HCT116 (cell line): ENCODE measurements around the gene NUP153. TPM values are rescaled to one million over a fixed set of nuclear protein-coding genes. Genes with fewer than 3 reads are reported as not detected.

Experiments used
- ATAC-seq: fragments of 200-7000 bp; cut with Tn5 transposase; 2 replicates; pipeline ENCODE4 v1.9.1; 2020; ENCODE audit warnings: mild to moderate bottlenecking, moderate library complexity
- BruUV-seq: library from RNA; stranded (reverse); fragments of 400-500 nt; replicated peaks from 2 replicates; lab custom pipeline; 2021; lab: Mats Ljungman, UMichigan
- CTCF ChIA-PET: fragments of 300-600 bp; sonication (Branson Sonifier 250); formaldehyde crosslinking; loops from one replicate; lab custom pipeline; 2021; ENCODE audit warnings: antibody characterized with exemption; lab: Charles Lee
- POLR2A ChIA-PET: fragments of 300-600, 350-600 bp; sonication (Branson Sonifier 250); formaldehyde crosslinking; loops from one replicate; lab custom pipeline; 2021; ENCODE audit warnings: antibody characterized with exemption; lab: Charles Lee
- RAD21 ChIA-PET, 2 experiments: fragments of 300-600 bp; sonication (Branson Sonifier 250); formaldehyde crosslinking; loops; one replicate each; lab custom pipeline; 2023; ENCODE audit warnings: low total read pairs in 2 of 2; ENCODE audit not compliant: uncharacterized antibody in 2 of 2, unreplicated experiment in 2 of 2, low non-redundant PET in 1 of 2; lab: Charles Lee
- DNase-seq: peaks from one replicate; pipeline ENCODE4 v3.0.0-alpha.2; 2010; ENCODE audit warnings: low read depth, low spot score
- H2AFZ ChIP-seq: fragments of 200-600 bp; shearing (Covaris generic), sonication (generic); 2 replicates; pipeline ENCODE4 v1.6.1; 2017; ENCODE audit warnings: low read depth, mixed run types, mixed read lengths, antibody characterized with exemption, low read length; ENCODE audit not compliant: poor library complexity, severe bottlenecking
- H3K27ac ChIP-seq: 2 replicates; pipeline ENCODE4 v1.5.1; 2012; ENCODE audit warnings: low read depth, low read length
- H3K27me3 ChIP-seq: fragments of 200-600 bp; sonication (generic); 2 replicates; pipeline ENCODE4 v1.6.1; 2016; ENCODE audit warnings: mixed run types, low read length, mixed read lengths; ENCODE audit not compliant: insufficient read depth
- H3K36me3 ChIP-seq, 2 experiments: fragments of 200-500 bp in 1 of 2; fragments of 200-600 bp in 1 of 2; sonication (Bioruptor generic) in 1 of 2; sonication (generic) in 1 of 2; 2 replicates each; pipeline versions ENCODE4 v1.5.1 to v1.6.1; 2014 to 2016; ENCODE audit warnings: low read length in 2 of 2, inconsistent platforms in 1 of 2, mixed read lengths in 1 of 2, mixed run types in 1 of 2; ENCODE audit not compliant: insufficient read depth in 2 of 2, control insufficient read depth in 1 of 2
- H3K4me1 ChIP-seq, 2 experiments: fragments of 200-600 bp in 1 of 2; sonication (generic) in 1 of 2; 2 replicates each; pipeline versions ENCODE4 v1.5.1 to v1.6.1; 2012 to 2017; ENCODE audit warnings: low read length in 2 of 2, inconsistent platforms in 1 of 2, mild to moderate bottlenecking in 1 of 2, mixed read lengths in 1 of 2, mixed run types in 1 of 2, moderate library complexity in 1 of 2; ENCODE audit not compliant: insufficient read depth in 2 of 2, control insufficient read depth in 1 of 2
- H3K4me2 ChIP-seq: fragments of 200-600 bp; sonication (generic); 2 replicates; pipeline ENCODE4 v1.6.1; 2017; ENCODE audit warnings: mixed run types, low read length, mixed read lengths
- H3K4me3 ChIP-seq, 2 experiments: fragments of 200-600 bp in 1 of 2; sonication (generic) in 1 of 2; replicated peaks in 1 of 2; 2 replicates each; pipeline ENCODE4 v1.5.1; 2011 to 2016; ENCODE audit warnings: low read length in 2 of 2, control low read depth in 1 of 2, low read depth in 1 of 2, mild to moderate bottlenecking in 1 of 2, mixed read lengths in 1 of 2, mixed run types in 1 of 2
- H3K79me2 ChIP-seq: fragments of 200-600 bp; sonication (generic); 2 replicates; pipeline ENCODE4 v1.6.1; 2017; ENCODE audit warnings: mild to moderate bottlenecking, mixed run types, low read length, moderate library complexity, mixed read lengths; ENCODE audit not compliant: insufficient read depth
- H3K9ac ChIP-seq: fragments of 200-600 bp; sonication (generic); 2 replicates; pipeline ENCODE4 v1.6.1; 2016; ENCODE audit warnings: low read length, mixed read lengths
- H3K9me2 ChIP-seq: fragments of 200-600 bp; sonication (generic), shearing (Covaris generic); 2 replicates; pipeline ENCODE4 v1.6.1; 2017; ENCODE audit warnings: mixed run types, mild to moderate bottlenecking, moderate library complexity; ENCODE audit not compliant: insufficient read depth
- H3K9me3 ChIP-seq, 2 experiments: fragments of 200-500 bp in 1 of 2; fragments of 200-600 bp in 1 of 2; sonication (Bioruptor generic) in 1 of 2; sonication (generic) in 1 of 2; 2 replicates each; pipeline ENCODE4 v1.6.1; 2014 to 2017; ENCODE audit warnings: low read length in 2 of 2, mixed read lengths in 2 of 2, inconsistent platforms in 1 of 2, low read depth in 1 of 2, mild to moderate bottlenecking in 1 of 2, mixed run types in 1 of 2, moderate library complexity in 1 of 2; ENCODE audit not compliant: control insufficient read depth in 1 of 2, insufficient read depth in 1 of 2
- H4K20me1 ChIP-seq: fragments of 200-600 bp; sonication (generic), shearing (Covaris generic); 2 replicates; pipeline ENCODE4 v1.6.1; 2017; ENCODE audit warnings: mixed run types, mild to moderate bottlenecking, moderate library complexity; ENCODE audit not compliant: insufficient read depth
- CEBPB ChIP-seq: IDR thresholded peaks from 2 replicates; pipeline ENCODE4 v1.6.1; 2012; ENCODE audit warnings: low read depth
- CTCF ChIP-seq, 3 experiments: fragments of 200-600 bp in 1 of 3; sonication (generic) in 1 of 3; IDR thresholded peaks in 2 of 3; conservative IDR thresholded peaks in 1 of 3; 2 replicates each; pipeline ENCODE4 v1.5.1; 2012 to 2017; ENCODE audit warnings: low read depth in 2 of 3, low read length in 2 of 3, antibody characterized with exemption in 1 of 3, borderline replicate concordance in 1 of 3, control low read depth in 1 of 3, mild to moderate bottlenecking in 1 of 3, mixed read lengths in 1 of 3, mixed run types in 1 of 3, moderate library complexity in 1 of 3; ENCODE audit not compliant: insufficient read depth in 1 of 3
- EGR1 ChIP-seq: IDR thresholded peaks from 2 replicates; pipeline ENCODE4 v1.6.1; 2012; ENCODE audit warnings: low read depth
- ELF1 ChIP-seq: IDR thresholded peaks from 2 replicates; pipeline ENCODE4 v1.6.1; 2012; ENCODE audit warnings: low read depth, borderline replicate concordance
- EZH2 ChIP-seq: fragments of 200-600 bp; sonication (generic); IDR thresholded peaks from 2 replicates; pipeline ENCODE4 v1.6.1; 2017; ENCODE audit warnings: antibody characterized with exemption, mixed run types
- EZH2phosphoT487 ChIP-seq: fragments of 200-600 bp; IDR thresholded peaks from 2 replicates; pipeline ENCODE4 v1.6.1; 2018; ENCODE audit warnings: antibody characterized with exemption, borderline replicate concordance
- JUND ChIP-seq: IDR thresholded peaks from 2 replicates; pipeline ENCODE4 v1.6.1; 2012
- MAX ChIP-seq: IDR thresholded peaks from 2 replicates; pipeline ENCODE4 v1.6.1; 2012
- POLR2AphosphoS5 ChIP-seq: IDR thresholded peaks from 2 replicates; pipeline ENCODE4 v1.6.1; 2011; ENCODE audit warnings: mild to moderate bottlenecking, low read depth, low read length, moderate library complexity
- RAD21 ChIP-seq: IDR thresholded peaks from 2 replicates; pipeline ENCODE4 v1.6.1; 2012; ENCODE audit warnings: low read depth, mild to moderate bottlenecking
- SIN3A ChIP-seq: IDR thresholded peaks from 2 replicates; pipeline ENCODE4 v1.6.1; 2012; ENCODE audit warnings: low read depth
- SP1 ChIP-seq: IDR thresholded peaks from 2 replicates; pipeline ENCODE4 v1.6.1; 2012; ENCODE audit warnings: low read depth
- SRF ChIP-seq: IDR thresholded peaks from 2 replicates; pipeline ENCODE4 v1.6.1; 2012; ENCODE audit warnings: low read depth
- ZBTB33 ChIP-seq: IDR thresholded peaks from 2 replicates; pipeline ENCODE4 v1.6.1; 2011; ENCODE audit warnings: mild to moderate bottlenecking, low read length, moderate library complexity; ENCODE audit not compliant: insufficient replicate concordance; ENCODE audit errors: extremely low read depth
- intact Hi-C: fragments of 100-400 bp; cut with micrococcal nuclease; formaldehyde crosslinking; loops from 2 replicates; pipeline ENCODE4 v1.10.0; 2022
- total RNA-seq: library from RNA; stranded (reverse); gene quantifications from one replicate; pipeline ENCODE4 v1.2.1, GENCODE V29; 2021; ENCODE audit not compliant: unreplicated experiment

NUP153 gene
- total RNA-seq, 1 experiment from 2014 or later, result 51.6 TPM

GRCh38 chr6:17705428-17705777 is 1.3 kb downstream of the NUP153 start:
- no TSS peak for BruUV-seq
- ChIA-PET RAD21 (no interaction called here), CTCF (interaction anchor here (0.6 kb wide), 1 partner anchor 536 kb away, joined by 6 read pairs; no protein-coding TSS in a partner anchor), POLR2A (interaction anchor here (0.6 to 1.7 kb wide), 3 partner anchors 9 to 150 kb away, joined by 3 to 5 read pairs (median 4); no protein-coding TSS in a partner anchor)
- Histone ChIP-seq H3K4me3 (peak overlapping the region; percentile 88 to 93), H3K4me1 (peaks cover 33 to 42% of the 10 kb centered on the region in 2 experiments), H4K20me1 (peaks cover 7% of the 10 kb centered on the region; the same call in 1 of the 2 replicates), H3K9me2 (no peaks in the 10 kb centered on the region), H3K27ac (peak overlapping the region; percentile 88), H3K79me2 (peaks cover 64% of the 10 kb centered on the region), H3K4me2 (peak overlapping the region; percentile 72), H2AFZ (no peak overlapping the region), H3K27me3 (no peaks in the 10 kb centered on the region), H3K9me3 (no peaks in the 10 kb centered on the region), H3K9ac (peak overlapping the region; percentile 100), H3K36me3 (no peaks in the 10 kb centered on the region)
- intact Hi-C loops, result no loop called here
- DNase-seq (peak; percentile 21), ATAC-seq (peak; percentile 7; the same call in 1 of the 2 replicates)
- TF ChIP-seq POLR2AphosphoS5, result no peak
- peak; percentile 50; the same call in 1 of the 2 replicates for TF ChIP-seq EGR1
- no peak for TF ChIP-seq CTCF (IDR thresholded peaks at IDR 0.05 in 2 of 3, conservative IDR thresholded peaks at IDR 0.05 in 1 of 3; ENCODE audit: borderline replicate concordance in 1 of 3, insufficient read depth in 1 of 3, low read depth in 2 of 3, low read length in 2 of 3)

GRCh38 chr6:17703256-17703694 is 3.5 kb downstream of the NUP153 start:
- Histone ChIP-seq H2AFZ (no peak overlapping the region), H3K9me2 (no peaks in the 10 kb centered on the region), H3K27me3 (no peaks in the 10 kb centered on the region), H3K4me3 (no peak overlapping the region), H3K79me2 (peaks cover 85% of the 10 kb centered on the region), H4K20me1 (peaks cover 9% of the 10 kb centered on the region; the same call in 1 of the 2 replicates), H3K36me3 (no peaks in the 10 kb centered on the region), H3K27ac (peak overlapping the region; percentile 22; the same call in 1 of the 2 replicates), H3K4me1 (peaks cover 33 to 42% of the 10 kb centered on the region in 2 experiments), H3K4me2 (peak overlapping the region; percentile 72), H3K9ac (no peak overlapping the region), H3K9me3 (no peaks in the 10 kb centered on the region)
- ChIA-PET RAD21 (interaction anchor here in 1 of 2 experiments (0.7 kb wide), 1 partner anchor 38 kb away, joined by 3 read pairs; no protein-coding TSS in a partner anchor), CTCF (interaction anchor here (3.0 kb wide), 1 partner anchor 11 kb away, joined by 14 read pairs; no protein-coding TSS in a partner anchor), POLR2A (no interaction called here)
- BruUV-seq, result no TSS peak
- no peak for ATAC-seq
- intact Hi-C loops, result no loop called here
- no peak for DNase-seq
- no peak for TF ChIP-seq SIN3A
- no peak for TF ChIP-seq SRF
- no peak for TF ChIP-seq ZBTB33
- TF ChIP-seq MAX, result no peak
- TF ChIP-seq CEBPB, result no peak
- no peak for TF ChIP-seq EZH2
- no peak for TF ChIP-seq RAD21
- TF ChIP-seq JUND, result no peak
- no peak for TF ChIP-seq SP1
- TF ChIP-seq EZH2phosphoT487, result no peak
- TF ChIP-seq POLR2AphosphoS5, result no peak
- TF ChIP-seq ELF1, result no peak
